Breast epithelium (tissue), 4 donors: ENCODE data around the gene SLC4A4. TPM values are rescaled to one million over a fixed set of nuclear protein-coding genes. Genes with fewer than 3 reads are reported as not detected.

ENCODE experiments used
- DNase-seq, 2 donors: peaks; one replicate each; pipeline ENCODE4 v3.0.0-alpha.2; 2019; ENCODE audit warnings: low spot score in 2 of 2
- H3K27ac ChIP-seq, 2 donors: fragments of 200-600 bp; sonication (generic) in 1 of 2; one replicate each; pipeline ENCODE4 v1.5.1; 2016 to 2019; ENCODE audit warnings: mild to moderate bottlenecking in 1 of 2
- H3K27me3 ChIP-seq, 2 donors: fragments of 200-600 bp; sonication (generic) in 1 of 2; one replicate each; pipeline versions ENCODE4 v1.5.1 to v1.6.0; 2017 to 2019; ENCODE audit warnings: control low read depth in 1 of 2, mild to moderate bottlenecking in 1 of 2
- H3K36me3 ChIP-seq: fragments of 200-600 bp; one replicate; pipeline ENCODE4 v1.5.1; 2019
- H3K4me1 ChIP-seq, 2 donors: fragments of 200-600 bp; sonication (generic); one replicate each; pipeline ENCODE4 v1.5.1; 2016 to 2019; ENCODE audit warnings: control low read depth in 1 of 2
- H3K4me3 ChIP-seq, 3 donors: fragments of 200-600 bp; sonication (generic); 1 replicate in 2 of 3; 2 replicates in 1 of 3; pipeline ENCODE4 v1.5.1; 2016 to 2019; ENCODE audit warnings: mild to moderate bottlenecking in 3 of 3, moderate library complexity in 2 of 3
- H3K9me3 ChIP-seq, 2 donors: fragments of 200-600 bp; sonication (generic) in 1 of 2; one replicate each; pipeline ENCODE4 v1.5.1; 2016 to 2019; ENCODE audit warnings: control low read depth in 1 of 2
- POLR2A ChIP-seq: fragments of 450-650 bp; IDR thresholded peaks from one replicate; pipeline ENCODE4 v1.6.1; 2016; ENCODE audit warnings: antibody characterized with exemption, mild to moderate bottlenecking, moderate library complexity
- POLR2AphosphoS5 ChIP-seq, 3 donors: sonication (generic); formaldehyde crosslinking; IDR thresholded peaks; one replicate each; pipeline ENCODE4 v1.6.1; 2017; ENCODE audit warnings: antibody characterized with exemption in 3 of 3
- intact Hi-C: fragments of 100-400 bp; cut with DNase I; formaldehyde crosslinking; loops from one replicate; pipeline ENCODE4 v1.15.1; 2023; ENCODE audit warnings: low total_unique reads
- total RNA-seq, 3 donors: library from RNA; depleted of rRNA; stranded (reverse); fragments of >200 nt; gene quantifications; one replicate each; pipeline ENCODE4 v1.1.0, GENCODE V29; 2016
- TF ChIP-seq, protein P1 (sequence below), 3 donors: fragments of 450-650 bp; IDR thresholded peaks; one replicate each; pipeline ENCODE4 v1.5.1; 2016 to 2017; ENCODE audit warnings: antibody characterized with exemption in 3 of 3, mild to moderate bottlenecking in 3 of 3, moderate library complexity in 3 of 3

SLC4A4 gene
- total RNA-seq, 3 donors from 2014 or later, result 1.3 to 6.7 (median 1.4) TPM

- Histone ChIP-seq H3K9me3 (no peaks in the 10 kb centered on the region), H3K27ac (no peak overlapping the region), H3K4me1 (no peaks in the 10 kb centered on the region), H3K27me3 (no peaks in the 10 kb centered on the region), H3K36me3 (no peaks in the 10 kb centered on the region), H3K4me3 (no peak overlapping the region)
- TF ChIP-seq POLR2AphosphoS5 (IDR thresholded peaks at IDR 0.05) (no peak), POLR2A (no peak)
- TF ChIP-seq, protein P1, sequence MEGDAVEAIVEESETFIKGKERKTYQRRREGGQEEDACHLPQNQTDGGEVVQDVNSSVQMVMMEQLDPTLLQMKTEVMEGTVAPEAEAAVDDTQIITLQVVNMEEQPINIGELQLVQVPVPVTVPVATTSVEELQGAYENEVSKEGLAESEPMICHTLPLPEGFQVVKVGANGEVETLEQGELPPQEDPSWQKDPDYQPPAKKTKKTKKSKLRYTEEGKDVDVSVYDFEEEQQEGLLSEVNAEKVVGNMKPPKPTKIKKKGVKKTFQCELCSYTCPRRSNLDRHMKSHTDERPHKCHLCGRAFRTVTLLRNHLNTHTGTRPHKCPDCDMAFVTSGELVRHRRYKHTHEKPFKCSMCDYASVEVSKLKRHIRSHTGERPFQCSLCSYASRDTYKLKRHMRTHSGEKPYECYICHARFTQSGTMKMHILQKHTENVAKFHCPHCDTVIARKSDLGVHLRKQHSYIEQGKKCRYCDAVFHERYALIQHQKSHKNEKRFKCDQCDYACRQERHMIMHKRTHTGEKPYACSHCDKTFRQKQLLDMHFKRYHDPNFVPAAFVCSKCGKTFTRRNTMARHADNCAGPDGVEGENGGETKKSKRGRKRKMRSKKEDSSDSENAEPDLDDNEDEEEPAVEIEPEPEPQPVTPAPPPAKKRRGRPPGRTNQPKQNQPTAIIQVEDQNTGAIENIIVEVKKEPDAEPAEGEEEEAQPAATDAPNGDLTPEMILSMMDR (IDR thresholded peaks at IDR 0.05), result no peak
- no peak for DNase-seq
- intact Hi-C loops, result loop anchor here (2.0 kb wide), 1 partner anchor 37 kb away; no protein-coding TSS in a partner anchor
These were observed 45.2 kb downstream of the SLC4A4 start for GRCh38 chr4:71383984-71384383.

- H3K9me3 ChIP-seq, result no peaks in the 10 kb centered on the region
- DNase-seq, result no peak
- no peak overlapping the region for H3K27ac ChIP-seq
- intact Hi-C loops, result no loop called here
- H3K4me1 ChIP-seq, result no peaks in the 10 kb centered on the region
- no peak overlapping the region for H3K4me3 ChIP-seq
- TF ChIP-seq, protein P1 (IDR thresholded peaks at IDR 0.05), result no peak
- no peak for TF ChIP-seq POLR2A
- TF ChIP-seq POLR2AphosphoS5 (IDR thresholded peaks at IDR 0.05), result no peak
- H3K36me3 ChIP-seq, result no peaks in the 10 kb centered on the region
- H3K27me3 ChIP-seq, result no peaks in the 10 kb centered on the region
These were observed 50.5 kb downstream of the SLC4A4 start for GRCh38 chr4:71389149-71389827.

DNA sequence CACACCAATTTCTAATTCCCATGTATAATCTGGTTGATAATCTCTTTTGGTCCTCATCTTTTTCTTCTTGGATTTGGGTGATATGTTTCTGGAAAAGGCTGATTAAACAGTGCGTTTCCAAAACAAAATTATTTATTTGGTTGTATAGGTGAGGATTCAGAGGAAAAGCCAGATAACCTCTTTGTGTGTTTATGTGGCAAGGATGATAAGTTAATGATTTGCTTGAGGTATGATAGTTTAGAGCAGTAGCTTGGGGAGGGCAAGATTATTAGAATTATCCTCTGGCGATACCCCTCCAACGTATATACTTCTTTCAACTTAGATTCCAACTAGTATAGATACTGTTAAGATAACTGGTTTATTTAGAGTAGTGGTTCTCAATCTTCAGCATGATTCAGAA lies 53.3 kb downstream of the SLC4A4 start:
- no peaks in the 10 kb centered on the region for H3K4me1 ChIP-seq
- H3K9me3 ChIP-seq, result no peaks in the 10 kb centered on the region
- H3K27me3 ChIP-seq, result no peaks in the 10 kb centered on the region
- TF ChIP-seq, protein P1 (IDR thresholded peaks at IDR 0.05), result no peak
- TF ChIP-seq POLR2A, result no peak
- no peak for DNase-seq
- no peak overlapping the region for H3K27ac ChIP-seq
- intact Hi-C loops, result no loop called here
- H3K4me3 ChIP-seq, result no peak overlapping the region
- no peaks in the 10 kb centered on the region for H3K36me3 ChIP-seq

GRCh38 chr4:71396382-71396781 lies 57.6 kb downstream of the SLC4A4 start:
- TF ChIP-seq, protein P1 (IDR thresholded peaks at IDR 0.05), result no peak
- no peak for TF ChIP-seq POLR2AphosphoS5 (IDR thresholded peaks at IDR 0.05)
- TF ChIP-seq POLR2A, result no peak
- H3K4me1 ChIP-seq, result no peaks in the 10 kb centered on the region
- H3K36me3 ChIP-seq, result no peaks in the 10 kb centered on the region
- intact Hi-C loops, result no loop called here
- H3K9me3 ChIP-seq, result no peaks in the 10 kb centered on the region
- no peak for DNase-seq
- H3K4me3 ChIP-seq, result no peak overlapping the region
- no peaks in the 10 kb centered on the region for H3K27me3 ChIP-seq
- no peak overlapping the region for H3K27ac ChIP-seq

DNA sequence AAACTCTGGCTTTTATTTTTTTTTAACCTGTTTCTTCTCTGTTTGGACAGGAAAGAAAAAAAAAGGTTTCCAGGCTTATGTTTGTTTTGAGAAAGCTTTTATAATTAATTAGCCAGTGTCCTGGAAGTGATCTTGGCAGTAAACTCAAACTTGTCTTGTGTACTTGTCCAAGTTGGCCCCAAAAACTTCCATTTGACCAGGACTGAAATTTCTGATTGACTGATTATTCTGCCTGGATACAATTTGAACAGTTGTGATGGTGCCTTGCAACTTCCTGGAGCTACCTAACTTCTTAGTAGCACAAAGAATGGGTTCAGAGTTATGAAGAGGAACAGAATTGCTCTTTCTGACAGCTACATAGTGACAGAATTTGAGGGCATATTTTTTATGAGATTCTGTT lies 62.0 kb downstream of the SLC4A4 start:
- Histone ChIP-seq H3K4me1 (no peaks in the 10 kb centered on the region), H3K27me3 (no peaks in the 10 kb centered on the region), H3K36me3 (no peaks in the 10 kb centered on the region), H3K27ac (no peak overlapping the region), H3K9me3 (no peaks in the 10 kb centered on the region), H3K4me3 (no peak overlapping the region)
- no peak for DNase-seq
- intact Hi-C loops, result no loop called here
- TF ChIP-seq, protein P1 (IDR thresholded peaks at IDR 0.05), result no peak
- TF ChIP-seq POLR2AphosphoS5 (IDR thresholded peaks at IDR 0.05) (no peak), POLR2A (no peak)
